RWPE2 (cell line): ENCODE measurements around the gene C1orf50.
A peak's percentile ranks its signal among the peaks of the same experiment; 100 is the strongest.

Experiments
- ATAC-seq: fragments of 200-7000 bp; cut with Tn5 transposase; 3 replicates; pipeline ENCODE4 v1.9.1; 2021; ENCODE audit warnings: low read depth
- DNase-seq: peaks from one replicate; pipeline ENCODE4 v3.0.0-alpha.2; 2020; ENCODE audit warnings: low spot score
- H3K27ac ChIP-seq: fragments of 450-650 bp; 2 replicates; pipeline ENCODE4 v1.5.1; 2017; ENCODE audit warnings: mild to moderate bottlenecking; ENCODE audit not compliant: poor library complexity, severe bottlenecking
- H3K27me3 ChIP-seq: fragments of 250-450 bp; sonication (Bioruptor Pico); 2 replicates; pipeline ENCODE4 v1.5.1; 2021; ENCODE audit warnings: mild to moderate bottlenecking, moderate library complexity; ENCODE audit not compliant: insufficient read depth, poor library complexity, severe bottlenecking
- H3K36me3 ChIP-seq: fragments of 250-450 bp; sonication (Bioruptor Pico); 2 replicates; pipeline ENCODE4 v1.5.1; 2020; ENCODE audit warnings: low read depth, mild to moderate bottlenecking, moderate library complexity
- H3K4me1 ChIP-seq: fragments of 250-450 bp; sonication (Bioruptor Pico); 2 replicates; pipeline ENCODE4 v1.5.1; 2021; ENCODE audit warnings: mild to moderate bottlenecking, moderate library complexity; ENCODE audit not compliant: insufficient read depth, poor library complexity, severe bottlenecking
- H3K4me3 ChIP-seq: fragments of 250-450 bp; sonication (Bioruptor Pico); 2 replicates; pipeline ENCODE4 v1.5.1; 2021; ENCODE audit warnings: mild to moderate bottlenecking, moderate library complexity; ENCODE audit not compliant: severe bottlenecking
- H3K9me3 ChIP-seq: fragments of 250-450 bp; sonication (Bioruptor Pico); 2 replicates; pipeline ENCODE4 v1.5.1; 2021; ENCODE audit warnings: mild to moderate bottlenecking, moderate library complexity; ENCODE audit not compliant: severe bottlenecking
- CTCF ChIP-seq: fragments of 450-650 bp; IDR thresholded peaks from one replicate; pipeline ENCODE4 v1.5.1; 2017; ENCODE audit warnings: mild to moderate bottlenecking, moderate library complexity; ENCODE audit not compliant: poor library complexity, severe bottlenecking

Gene C1orf50

GRCh38 chr1:42780176-42780575, 13.1 kb downstream of the C1orf50 start:
- H3K36me3 ChIP-seq, result peaks cover 17% of the 10 kb centered on the region
- H3K4me1 ChIP-seq, result no peaks in the 10 kb centered on the region
- H3K27ac ChIP-seq, result no peak overlapping the region
- DNase-seq (no peak), ATAC-seq (no peak)
- TF ChIP-seq CTCF, result no peak
- no peaks in the 10 kb centered on the region for H3K27me3 ChIP-seq
- no peaks in the 10 kb centered on the region for H3K9me3 ChIP-seq
- no peak overlapping the region for H3K4me3 ChIP-seq

- DNase-seq (no peak), ATAC-seq (no peak)
- H3K27me3 ChIP-seq, result no peaks in the 10 kb centered on the region
- H3K36me3 ChIP-seq, result peaks cover 10% of the 10 kb centered on the region; the same call in 1 of the 2 replicates
- H3K9me3 ChIP-seq, result no peaks in the 10 kb centered on the region
- no peak for TF ChIP-seq CTCF
- H3K4me3 ChIP-seq, result no peak overlapping the region
- no peak overlapping the region for H3K27ac ChIP-seq
- H3K4me1 ChIP-seq, result no peaks in the 10 kb centered on the region
These were observed 16.0 kb downstream of the C1orf50 start for GRCh38 chr1:42783092-42783491.

- no peak for TF ChIP-seq CTCF
- no peak for DNase-seq
- H3K4me3 ChIP-seq, result no peak overlapping the region
- peaks cover 5% of the 10 kb centered on the region; the same call in 1 of the 2 replicates for H3K36me3 ChIP-seq
- no peaks in the 10 kb centered on the region for H3K9me3 ChIP-seq
- no peak for ATAC-seq
- H3K27ac ChIP-seq, result no peak overlapping the region
- no peaks in the 10 kb centered on the region for H3K27me3 ChIP-seq
- H3K4me1 ChIP-seq, result no peaks in the 10 kb centered on the region
These were observed 17.5 kb downstream of the C1orf50 start for GRCh38 chr1:42784547-42784945.

GRCh38 chr1:42784946-42785693, 18.1 kb downstream of the C1orf50 start, which contains the start of gene TMEM269:
Gene TMEM269 (plus strand): TSS chr1:42784991. CDS start chr1:42789894, 4,903 bp downstream.
- Histone ChIP-seq H3K9me3 (no peaks in the 10 kb centered on the region), H3K4me3 (peak within 1 kb of the TSS; percentile 10), H3K27me3 (no peaks in the 10 kb centered on the region), H3K4me1 (no peaks in the 10 kb centered on the region), H3K27ac (no peak within 1 kb of the TSS), H3K36me3 (peaks cover 5% of the 10 kb centered on the region; the same call in 1 of the 2 replicates)
- TF ChIP-seq CTCF, result no peak
- peak; percentile 43 for ATAC-seq
- DNase-seq, result no peak

GRCh38 chr1:42786097-42786496, 19.0 kb downstream of the C1orf50 start:
- DNase-seq, result no peak
- Histone ChIP-seq H3K4me1 (no peaks in the 10 kb centered on the region), H3K9me3 (no peaks in the 10 kb centered on the region), H3K27me3 (no peaks in the 10 kb centered on the region), H3K27ac (no peak overlapping the region), H3K4me3 (no peak overlapping the region), H3K36me3 (peaks cover 5% of the 10 kb centered on the region; the same call in 1 of the 2 replicates)
- no peak for TF ChIP-seq CTCF
- ATAC-seq, result no peak
